Cerebellar nuclear complex (tissue), 1 donor: ENCODE data around the gene LHX2.

ENCODE experiments used
- DNase-seq, 2 experiments: peaks; one replicate each; lab custom pipeline; 2025; lab: John Stamatoyannopoulos, UW

Gene LHX2

GRCh38 chr9:124033348-124033747 lies 21.8 kb downstream of the LHX2 start:
- no peak for DNase-seq

DNA sequence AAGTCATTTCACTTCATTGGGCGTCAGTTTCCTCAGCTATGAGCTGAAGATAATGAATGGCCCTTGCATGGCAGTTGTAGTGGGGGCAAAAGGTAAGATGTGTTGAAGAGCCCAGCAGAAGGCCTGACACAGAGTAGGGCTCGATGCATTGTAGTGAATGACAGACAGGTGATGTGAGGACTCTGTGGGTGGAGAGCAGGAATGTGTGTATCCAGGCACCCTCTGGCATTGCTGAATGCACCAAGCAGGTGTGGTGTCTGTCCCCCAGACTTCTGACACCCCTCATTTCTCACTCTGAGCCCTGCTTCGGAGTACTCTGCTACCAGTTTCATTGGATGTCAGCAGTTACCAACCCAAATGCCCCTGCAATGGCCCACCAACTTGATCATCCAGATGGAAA lies 22.4 kb downstream of the LHX2 start:
- no peak for DNase-seq

- DNase-seq, result no peak
Observed at GRCh38 chr9:124035001-124035650, 23.6 kb downstream of the LHX2 start.

- DNase-seq, result no peak
Observed at GRCh38 chr9:124036578-124036977, 25.0 kb downstream of the LHX2 start.

DNA sequence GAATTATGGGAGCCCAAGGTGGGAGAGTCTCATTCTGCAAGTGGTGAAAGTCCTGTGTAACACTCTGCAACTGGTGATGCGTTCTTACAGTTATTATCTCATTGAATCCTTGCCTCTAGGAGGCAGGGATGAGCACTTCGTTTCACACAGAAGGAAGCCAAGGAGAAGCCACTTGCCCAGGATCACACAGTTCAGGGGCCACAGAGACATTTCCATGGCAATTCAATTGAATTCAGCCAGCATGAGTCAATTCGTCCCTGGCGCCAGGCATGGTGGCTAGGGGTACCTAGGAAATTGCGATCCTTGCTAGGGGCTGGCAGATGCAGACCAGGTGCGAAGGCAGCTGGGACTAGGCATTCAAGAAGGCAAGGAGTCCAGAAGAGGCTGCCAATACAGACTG lies 26.2 kb downstream of the LHX2 start:
- no peak for DNase-seq

DNA sequence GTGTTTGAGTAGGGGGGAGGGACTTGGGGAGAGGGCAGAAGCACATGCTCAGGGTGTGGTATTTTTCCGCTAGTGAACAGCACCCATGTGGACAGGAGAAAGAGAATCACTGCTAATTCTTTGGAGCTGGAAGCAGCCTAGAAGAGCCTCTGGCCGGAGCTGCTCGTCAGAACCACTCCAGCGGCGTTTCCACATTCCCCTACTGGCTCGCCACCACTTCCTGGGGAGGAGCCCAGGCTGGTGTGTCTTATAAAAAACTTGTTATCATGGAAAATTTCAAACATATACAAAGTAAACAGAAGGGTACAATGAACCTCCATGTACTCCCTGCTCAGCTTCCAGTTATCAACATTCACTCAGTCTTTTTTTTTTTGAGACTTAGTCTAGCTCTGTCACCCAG lies 26.7 kb downstream of the LHX2 start:
- no peak for DNase-seq

- no peak for DNase-seq
Observed at GRCh38 chr9:124038790-124039633, 27.4 kb downstream of the LHX2 start.

DNA sequence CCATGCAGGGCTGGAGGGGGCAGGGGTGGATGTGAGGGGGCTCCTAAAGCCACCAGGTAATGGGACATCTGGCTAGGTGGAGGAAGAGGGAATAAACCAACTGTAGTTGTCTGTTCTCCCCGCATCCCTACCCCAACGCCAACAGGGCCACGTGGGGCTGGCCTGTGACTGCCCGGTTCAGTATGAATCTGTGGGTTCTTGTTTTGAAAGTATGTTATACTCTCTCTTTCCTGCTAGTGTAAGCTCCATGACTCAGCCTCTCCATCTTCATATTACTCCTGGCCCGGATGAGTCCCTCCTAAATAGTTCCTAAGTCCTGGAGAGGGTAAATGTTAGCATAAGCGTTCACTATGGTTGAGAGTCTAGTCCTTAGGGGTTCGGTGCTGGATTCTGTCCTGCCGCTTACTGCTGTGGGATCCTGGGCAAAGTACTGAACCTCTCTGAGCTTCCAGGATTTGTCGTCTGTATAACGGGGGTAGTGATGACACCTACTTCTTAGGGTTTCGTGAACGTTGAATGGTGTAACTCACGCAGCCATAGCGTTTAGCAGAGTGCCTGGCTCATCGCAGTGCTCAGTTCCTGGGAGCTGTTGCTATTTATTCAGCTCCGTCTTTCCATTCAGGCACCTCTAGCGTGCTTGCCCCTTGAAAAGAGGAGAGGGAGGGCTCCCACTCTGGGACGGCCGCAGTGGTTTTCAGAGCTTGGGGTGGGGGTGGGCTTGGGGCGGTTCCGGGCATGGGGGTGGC lies 28.8 kb downstream of the LHX2 start:
- DNase-seq, result no peak

- no peak for DNase-seq
Observed at GRCh38 chr9:124040935-124041816, 29.6 kb downstream of the LHX2 start.

DNA sequence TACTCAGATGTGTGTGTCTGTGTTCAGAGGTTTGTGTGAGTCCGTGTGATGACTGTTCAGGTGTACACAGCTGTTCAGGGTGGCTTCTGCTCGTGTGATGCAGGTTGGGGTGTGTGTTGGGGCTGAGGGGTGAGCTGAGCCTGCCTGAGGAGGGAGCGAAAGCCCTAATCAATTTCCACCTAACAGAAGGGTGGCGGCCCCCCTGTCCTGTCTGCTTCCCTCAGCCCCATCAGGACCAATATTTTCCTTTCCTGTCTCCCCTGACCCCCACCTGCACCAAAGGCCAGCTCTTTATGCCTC lies 30.2 kb downstream of the LHX2 start:
- DNase-seq, result no peak

DNA sequence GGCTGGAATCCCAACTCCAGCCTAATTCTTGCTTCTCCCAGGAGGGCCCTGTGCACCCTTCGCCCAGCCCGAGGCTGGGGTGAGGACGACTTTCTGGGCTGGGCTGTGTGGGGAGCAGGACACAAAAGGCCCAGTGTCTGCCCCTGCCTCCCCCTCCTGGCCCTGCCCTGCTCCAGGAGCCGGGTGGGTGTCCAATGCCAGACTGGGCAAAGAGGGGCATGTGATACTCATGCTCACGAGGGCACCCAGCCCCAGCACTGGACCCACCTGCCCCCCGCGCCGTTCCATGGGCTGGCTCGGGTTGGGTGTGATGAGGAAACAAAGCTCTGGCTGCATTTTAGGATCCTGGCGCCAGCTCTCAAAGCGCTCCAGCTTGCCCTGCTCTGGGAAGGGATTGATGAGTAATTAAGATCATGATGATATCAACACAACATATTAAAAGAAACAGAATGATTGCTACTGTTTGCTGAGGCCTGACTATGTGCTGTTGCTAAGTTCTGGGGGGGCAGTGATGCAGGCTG lies 30.7 kb downstream of the LHX2 start:
- no peak for DNase-seq

DNA sequence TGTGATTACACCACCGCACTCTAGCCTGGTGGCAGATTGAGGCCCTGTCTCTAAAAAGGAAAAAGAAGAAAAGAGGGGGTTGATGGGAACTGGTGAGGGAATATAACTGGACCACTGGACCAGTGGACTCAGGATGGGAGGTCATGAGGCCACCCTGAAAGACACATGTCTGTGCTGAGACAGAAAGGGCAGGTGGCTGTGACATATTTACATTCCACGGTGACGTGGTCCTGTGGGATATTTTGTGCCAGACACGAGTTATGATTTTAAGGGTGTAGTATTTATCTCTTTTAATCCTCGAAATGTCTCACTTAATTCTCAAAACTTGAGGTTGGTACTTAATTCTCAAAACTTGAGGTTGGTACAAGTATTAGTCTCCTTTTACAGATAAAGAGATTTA lies 32.9 kb downstream of the LHX2 start:
- DNase-seq, result no peak

DNA sequence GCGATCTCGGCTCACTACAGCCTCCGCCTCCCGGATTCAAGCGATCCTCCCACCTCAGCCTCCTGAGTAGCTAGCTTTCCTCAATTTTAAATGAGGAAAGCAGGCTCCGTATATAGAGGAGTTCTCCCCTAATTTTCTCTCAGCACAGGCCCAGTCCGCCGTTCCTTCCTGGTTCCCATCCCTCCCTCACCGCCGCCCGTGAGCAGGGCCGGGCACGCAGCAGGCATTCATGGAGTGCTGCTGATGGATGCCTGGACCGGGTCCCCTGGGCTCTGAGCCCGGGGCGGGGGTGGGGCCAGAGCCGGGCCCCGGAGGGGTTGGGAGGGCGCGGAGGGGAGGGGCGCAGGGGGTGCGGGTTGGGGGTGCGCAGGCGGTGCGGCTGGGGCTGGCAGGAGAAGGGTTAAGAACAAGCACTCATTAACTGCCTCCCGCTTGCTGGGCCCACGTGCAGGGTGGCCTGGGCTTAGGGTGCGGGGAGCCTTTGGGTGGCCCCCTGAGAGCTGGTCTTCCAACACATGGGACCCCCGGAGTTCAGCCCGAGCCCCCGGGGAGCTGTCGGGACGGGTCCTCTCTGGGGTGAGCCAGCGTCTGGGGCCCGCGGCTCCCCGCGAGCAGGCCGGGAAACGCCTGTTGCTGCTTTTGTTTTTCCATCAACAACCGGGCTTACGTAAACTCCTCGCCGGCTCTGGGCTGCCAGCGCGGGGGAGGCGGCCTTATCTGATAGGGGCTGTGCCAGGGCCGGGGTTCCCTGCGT lies 33.7 kb downstream of the LHX2 start:
- DNase-seq, result no peak

DNA sequence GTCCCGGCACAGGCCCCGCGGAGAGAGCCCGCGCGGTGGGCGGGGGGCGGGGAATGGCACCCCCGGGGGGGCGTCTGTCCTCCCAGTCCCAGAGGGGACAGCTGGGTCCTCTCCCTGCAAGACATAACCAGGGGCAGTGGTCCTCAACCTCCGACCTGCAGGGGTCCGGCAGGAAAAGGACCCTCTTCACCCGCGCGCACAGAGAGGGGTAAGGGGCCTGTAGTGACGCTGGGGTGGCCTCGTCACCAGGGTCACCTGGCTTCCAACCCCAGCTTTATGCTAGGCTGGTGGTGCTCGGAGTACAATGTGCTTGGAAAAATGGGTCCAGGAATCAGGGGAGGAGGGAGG lies 34.2 kb downstream of the LHX2 start:
- DNase-seq, result no peak

DNA sequence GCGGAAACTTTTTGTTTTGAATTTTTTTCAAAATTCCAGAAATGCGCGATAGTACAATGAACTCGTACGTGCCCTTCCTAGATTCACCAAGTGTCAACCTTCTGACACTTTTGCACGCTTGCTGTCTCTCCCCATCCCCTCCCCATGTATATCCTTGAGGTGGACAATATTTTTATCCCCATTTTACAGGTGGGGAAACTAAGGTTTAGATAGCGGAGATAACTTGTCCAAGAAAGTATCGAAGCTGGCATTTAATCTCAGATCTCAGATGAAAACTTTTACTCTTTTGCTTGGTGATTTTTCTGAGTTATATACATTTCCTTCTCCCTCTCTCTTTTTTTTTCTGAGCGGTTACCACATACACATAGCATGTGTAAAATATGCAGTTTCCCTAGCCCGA lies 34.6 kb downstream of the LHX2 start:
- no peak for DNase-seq

GRCh38 chr9:124047251-124047672 lies 35.7 kb downstream of the LHX2 start:
- DNase-seq, result no peak

- no peak for DNase-seq
Observed at GRCh38 chr9:124050955-124051354, 39.4 kb downstream of the LHX2 start.

DNA sequence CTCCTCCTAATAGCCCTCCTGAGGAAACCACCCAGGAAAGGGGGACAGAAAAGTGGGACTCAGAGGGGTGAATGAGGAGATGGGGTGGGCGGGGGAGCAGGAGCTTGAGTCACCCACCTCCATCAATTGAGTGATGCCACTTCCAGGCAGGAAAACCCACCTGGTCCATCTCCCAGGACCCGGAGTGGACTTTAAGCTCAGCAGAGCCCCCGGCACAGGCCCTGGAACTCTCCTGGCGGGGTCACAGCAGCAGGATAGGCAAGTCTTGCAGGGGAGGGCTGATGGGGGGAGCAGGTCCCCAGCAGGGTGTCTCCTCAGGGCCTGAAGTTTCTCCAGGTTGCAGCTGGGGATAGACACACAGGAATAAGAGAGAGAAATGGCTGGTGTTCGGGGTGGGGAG lies 40.8 kb downstream of the LHX2 start:
- DNase-seq, result no peak

DNA sequence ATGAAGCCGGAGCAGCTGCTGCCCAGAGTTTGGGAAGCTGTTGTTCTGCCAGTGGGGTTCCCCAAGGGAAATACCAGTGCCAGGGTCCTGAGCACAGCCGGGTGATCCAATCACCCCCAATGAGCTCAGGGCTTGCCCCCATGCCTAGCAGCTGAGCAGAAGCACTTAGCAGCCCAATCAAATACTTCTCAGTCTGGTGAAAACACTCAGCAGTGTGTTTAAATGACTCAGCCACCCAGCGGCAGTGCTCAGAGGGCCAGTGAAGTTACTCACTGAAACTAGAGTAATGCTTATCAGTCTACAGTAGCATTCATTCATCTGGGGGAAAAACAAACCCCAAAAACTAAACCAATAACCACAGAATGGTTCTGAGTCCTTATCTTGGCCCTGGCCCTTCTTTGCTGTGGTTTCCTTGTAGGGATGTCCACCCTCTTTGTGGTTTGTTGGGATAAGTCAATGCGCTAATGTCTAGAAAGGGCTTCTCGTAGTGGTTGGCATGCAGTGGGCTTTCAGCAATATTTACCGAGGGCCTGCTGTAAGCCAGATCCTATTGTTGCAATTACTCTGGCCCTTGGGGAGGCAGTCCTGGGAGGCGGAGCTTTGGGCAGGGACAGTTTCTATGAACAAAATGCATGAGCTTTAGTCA lies 43.1 kb downstream of the LHX2 start:
- DNase-seq, result no peak

DNA sequence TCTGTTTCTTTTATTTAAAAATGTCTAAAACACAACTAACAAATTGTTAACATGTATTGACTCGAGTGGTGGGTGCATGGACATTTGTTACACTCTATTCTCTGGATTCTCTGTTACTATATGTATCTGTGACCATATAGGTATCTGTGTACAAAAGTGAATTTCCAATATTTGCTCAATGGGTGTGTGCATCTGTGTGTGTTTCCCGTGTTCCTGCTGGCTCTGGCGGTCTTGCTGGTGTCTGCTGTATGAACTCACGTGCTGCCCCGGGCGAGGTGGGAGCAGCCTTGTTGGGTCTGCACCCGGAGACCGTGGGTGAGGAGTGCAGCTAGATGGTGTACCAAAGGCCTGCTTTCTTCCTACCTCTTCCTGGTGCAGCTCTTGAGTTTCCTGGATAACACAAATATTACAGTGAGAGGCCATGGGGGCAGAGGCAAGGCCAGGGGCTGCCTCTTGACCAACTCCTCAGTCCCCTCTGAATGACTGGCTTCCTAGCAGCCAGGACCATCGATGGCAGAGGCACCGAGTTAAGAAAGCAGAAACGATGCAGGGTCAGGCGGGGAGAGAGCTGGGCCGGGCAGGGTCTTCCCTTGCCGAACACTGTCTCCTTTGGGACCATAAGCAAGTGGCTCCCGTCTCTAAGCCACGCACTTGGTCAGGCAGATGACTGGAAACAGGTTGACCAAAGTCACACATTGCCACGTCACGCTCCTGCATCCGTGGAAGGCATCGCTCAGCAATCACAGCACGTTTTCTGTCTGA lies 49.5 kb downstream of the LHX2 start:
- no peak for DNase-seq
